Measurements from ENCODE around the gene SYT14. TPM values are rescaled to one million over a fixed set of nuclear protein-coding genes. Genes with fewer than 3 reads are reported as not detected.

Gene SYT14
- polyA plus RNA-seq, 3 donors = not detected

DNA sequence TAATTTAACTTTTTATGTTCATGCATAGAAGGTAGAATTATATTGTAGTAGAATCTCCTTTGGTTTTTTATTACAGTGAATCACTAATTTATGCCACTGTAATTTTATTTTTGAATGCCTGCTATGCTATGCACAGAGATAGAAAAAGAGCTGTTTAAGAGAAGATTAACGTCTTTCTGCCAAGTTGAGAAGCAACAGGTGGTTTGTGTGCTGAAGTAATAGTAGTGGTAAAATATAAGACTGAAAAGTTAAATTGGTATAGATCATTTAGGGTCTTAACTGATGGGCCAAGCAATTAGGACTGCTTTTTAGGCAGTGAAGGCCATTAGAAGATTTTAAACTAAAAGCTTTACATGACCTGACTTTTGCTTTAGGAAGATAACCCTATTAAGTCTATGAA, 115.1 kb downstream of the SYT14 start:
- Mint-ChIP-seq H3K4me3 (no peak overlapping the region), H3K27me3 (ENCODE audit: low read depth in 3 of 3) (peaks cover 0 to 2% (median 2%) of the 10 kb centered on the region in 3 donors)
- TF ChIP-seq, protein P1, sequence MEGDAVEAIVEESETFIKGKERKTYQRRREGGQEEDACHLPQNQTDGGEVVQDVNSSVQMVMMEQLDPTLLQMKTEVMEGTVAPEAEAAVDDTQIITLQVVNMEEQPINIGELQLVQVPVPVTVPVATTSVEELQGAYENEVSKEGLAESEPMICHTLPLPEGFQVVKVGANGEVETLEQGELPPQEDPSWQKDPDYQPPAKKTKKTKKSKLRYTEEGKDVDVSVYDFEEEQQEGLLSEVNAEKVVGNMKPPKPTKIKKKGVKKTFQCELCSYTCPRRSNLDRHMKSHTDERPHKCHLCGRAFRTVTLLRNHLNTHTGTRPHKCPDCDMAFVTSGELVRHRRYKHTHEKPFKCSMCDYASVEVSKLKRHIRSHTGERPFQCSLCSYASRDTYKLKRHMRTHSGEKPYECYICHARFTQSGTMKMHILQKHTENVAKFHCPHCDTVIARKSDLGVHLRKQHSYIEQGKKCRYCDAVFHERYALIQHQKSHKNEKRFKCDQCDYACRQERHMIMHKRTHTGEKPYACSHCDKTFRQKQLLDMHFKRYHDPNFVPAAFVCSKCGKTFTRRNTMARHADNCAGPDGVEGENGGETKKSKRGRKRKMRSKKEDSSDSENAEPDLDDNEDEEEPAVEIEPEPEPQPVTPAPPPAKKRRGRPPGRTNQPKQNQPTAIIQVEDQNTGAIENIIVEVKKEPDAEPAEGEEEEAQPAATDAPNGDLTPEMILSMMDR (IDR thresholded peaks at IDR 0.05) = no peak

DNA sequence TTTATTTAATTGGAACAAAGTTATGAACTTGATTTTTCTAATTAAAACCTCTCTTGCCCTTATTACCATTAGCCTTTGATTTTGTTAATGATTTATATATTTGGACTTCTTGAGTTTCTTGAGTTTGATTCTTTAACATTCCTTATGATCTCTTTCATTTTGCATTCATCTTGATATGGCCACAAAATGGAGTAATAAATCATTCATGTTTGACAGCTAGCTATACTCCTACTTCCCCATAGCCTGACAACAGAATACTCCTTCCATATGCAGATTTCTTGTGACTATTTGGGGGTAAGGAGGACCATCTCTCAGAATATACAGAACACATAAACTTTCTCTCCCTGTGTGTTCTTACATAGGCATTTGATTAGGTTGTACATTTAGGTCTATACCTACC, 119.6 kb downstream of the SYT14 start:
- intact Hi-C loops (cut with micrococcal nuclease) = no loop called here
- DNase-seq = no peak
- H3K27me3 ChIP-seq (ENCODE audit: control insufficient read depth in 2 of 2, insufficient read depth in 2 of 2, low read length in 2 of 2) = no peaks in the 10 kb centered on the region
- Mint-ChIP-seq H3K4me1 (no peaks in the 10 kb centered on the region), H3K9me3 (no peaks in the 10 kb centered on the region), H3K4me3 (no peak overlapping the region), H3K27ac (no peak overlapping the region), H3K36me3 (no peaks in the 10 kb centered on the region), H3K27me3 (ENCODE audit: low read depth in 3 of 3) (no peaks in the 10 kb centered on the region)
- TF ChIP-seq, protein P1 (IDR thresholded peaks at IDR 0.05) = no peak
- no peak overlapping the region for H3K9ac ChIP-seq (ENCODE audit: insufficient read depth, low read length, poor library complexity, severe bottlenecking)
- H3K4me2 ChIP-seq (replicated peaks; ENCODE audit: extremely low read depth, low read length, poor library complexity, severe bottlenecking) = no peak overlapping the region
- H3K4me3 ChIP-seq (replicated peaks in 1 of 3; ENCODE audit: low read depth in 2 of 3, low read length in 3 of 3) = no peak overlapping the region
- H2AFZ ChIP-seq (ENCODE audit: insufficient read depth, low read depth, low read length, poor library complexity, severe bottlenecking) = no peak overlapping the region
- no peaks in the 10 kb centered on the region for H3K9me3 ChIP-seq (replicated peaks in 1 of 2; ENCODE audit: control insufficient read depth in 1 of 2, insufficient read depth in 1 of 2, low read length in 2 of 2)
- H3K27ac ChIP-seq (ENCODE audit: low read depth in 1 of 2, low read length in 2 of 2) = no peak overlapping the region
- no peaks in the 10 kb centered on the region for H3K4me1 ChIP-seq (ENCODE audit: control insufficient read depth in 1 of 2, insufficient read depth in 2 of 2, low read length in 2 of 2)
- H3K36me3 ChIP-seq (replicated peaks in 1 of 2; ENCODE audit: control insufficient read depth in 1 of 2, insufficient read depth in 2 of 2, low read length in 2 of 2) = no peaks in the 10 kb centered on the region
- no peaks in the 10 kb centered on the region for H3K79me2 ChIP-seq (ENCODE audit: insufficient read depth, low read length)
- H4K20me1 ChIP-seq (ENCODE audit: insufficient read depth, low read length) = no peaks in the 10 kb centered on the region

More for the DNA sequence above, 115.1 kb downstream of the SYT14 start:
- Histone ChIP-seq H3K4me2 (replicated peaks; ENCODE audit: extremely low read depth, low read length, poor library complexity, severe bottlenecking) (no peak overlapping the region), H3K9me3 (replicated peaks in 1 of 2; ENCODE audit: control insufficient read depth in 1 of 2, insufficient read depth in 1 of 2, low read length in 2 of 2) (no peaks in the 10 kb centered on the region), H3K9ac (ENCODE audit: insufficient read depth, low read length, poor library complexity, severe bottlenecking) (no peak overlapping the region), H2AFZ (ENCODE audit: insufficient read depth, low read depth, low read length, poor library complexity, severe bottlenecking) (no peak overlapping the region), H3K4me1 (ENCODE audit: control insufficient read depth in 1 of 2, insufficient read depth in 2 of 2, low read length in 2 of 2) (no peaks in the 10 kb centered on the region), H3K36me3 (replicated peaks in 1 of 2; ENCODE audit: control insufficient read depth in 1 of 2, insufficient read depth in 2 of 2, low read length in 2 of 2) (no peaks in the 10 kb centered on the region), H3K27me3 (ENCODE audit: control insufficient read depth in 2 of 2, insufficient read depth in 2 of 2, low read length in 2 of 2) (no peaks in the 10 kb centered on the region), H3K27ac (ENCODE audit: low read depth in 1 of 2, low read length in 2 of 2) (no peak overlapping the region), H4K20me1 (ENCODE audit: insufficient read depth, low read length) (no peaks in the 10 kb centered on the region), H3K4me3 (replicated peaks in 1 of 3; ENCODE audit: low read depth in 2 of 3, low read length in 3 of 3) (no peak overlapping the region), H3K79me2 (ENCODE audit: insufficient read depth, low read length) (no peaks in the 10 kb centered on the region)
- Mint-ChIP-seq H3K4me1 (no peaks in the 10 kb centered on the region), H3K9me3 (peaks cover 0 to 6% (median 3%) of the 10 kb centered on the region in 7 donors), H3K27ac (no peak overlapping the region), H3K36me3 (no peaks in the 10 kb centered on the region)
- WGBS (ENCODE audit: insufficient coverage) = 88% methylated on average over 1 of the region's 1 CpG
- intact Hi-C loops (cut with micrococcal nuclease) = no loop called here
- no peak for DNase-seq

All from CD14-positive monocyte (primary cell).